SKM-1 (cell line): ENCODE data around the gene DCBLD1.

Experiments
- DNase-seq: peaks from one replicate; lab custom pipeline; 2025; ENCODE audit not compliant: unreplicated experiment; lab: John Stamatoyannopoulos, UW

Gene DCBLD1

GRCh38 chr6:117555262-117555849 is 72.9 kb downstream of the DCBLD1 start:
- no peak for DNase-seq

DNA sequence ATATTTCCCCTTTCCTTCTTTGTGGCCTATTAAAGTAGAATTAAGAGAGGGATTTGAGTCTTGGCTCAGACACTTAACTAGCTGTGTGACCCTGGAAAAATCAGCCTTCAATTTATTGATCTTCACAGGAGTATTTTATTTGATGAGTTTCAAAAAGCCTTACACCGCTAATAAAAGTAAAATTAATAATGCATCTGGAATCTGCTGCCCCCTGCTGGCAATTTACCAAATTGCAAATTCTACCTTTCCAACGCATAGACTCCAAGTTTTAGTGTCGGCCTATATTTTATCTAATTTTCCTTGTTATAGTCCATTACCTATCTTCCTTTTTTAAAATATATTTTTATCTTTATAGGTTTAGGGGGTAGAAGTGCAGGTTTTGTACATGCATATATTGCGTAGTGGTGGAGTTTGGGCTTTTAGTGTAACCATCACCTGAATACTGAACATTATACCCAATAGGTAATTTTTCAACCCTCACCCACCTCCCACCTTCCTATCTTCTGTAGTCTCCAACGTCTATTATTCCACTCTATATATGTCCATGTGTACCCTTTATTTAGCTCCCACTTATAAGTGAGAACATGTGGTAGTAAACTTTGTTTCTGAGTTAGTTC is 73.5 kb downstream of the DCBLD1 start:
- no peak for DNase-seq

GRCh38 chr6:117557951-117558350 is 75.5 kb downstream of the DCBLD1 start:
- no peak for DNase-seq

- no peak for DNase-seq
Measured at GRCh38 chr6:117558818-117559217, 76.3 kb downstream of the DCBLD1 start.

DNA sequence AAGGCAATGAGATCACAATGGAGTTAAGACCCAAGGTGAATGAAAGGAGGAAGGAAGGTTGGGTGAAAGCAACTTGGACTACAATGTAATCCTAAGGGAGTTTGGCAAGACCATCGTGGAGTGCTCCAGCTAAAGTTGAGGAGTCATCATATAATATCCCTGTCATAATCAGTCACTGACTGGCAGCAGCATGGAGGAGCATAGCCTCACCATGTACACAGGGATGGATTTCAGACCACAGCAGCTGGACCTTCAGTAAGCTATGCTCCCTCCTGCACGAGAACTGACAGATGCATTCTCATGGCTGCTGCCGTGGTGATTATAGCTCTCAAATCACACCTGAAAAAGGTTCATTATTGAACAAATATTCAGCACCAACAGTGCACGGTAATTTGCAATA is 76.8 kb downstream of the DCBLD1 start:
- DNase-seq = no peak

- no peak for DNase-seq
Measured at GRCh38 chr6:117561128-117561527, 78.7 kb downstream of the DCBLD1 start.

DNA sequence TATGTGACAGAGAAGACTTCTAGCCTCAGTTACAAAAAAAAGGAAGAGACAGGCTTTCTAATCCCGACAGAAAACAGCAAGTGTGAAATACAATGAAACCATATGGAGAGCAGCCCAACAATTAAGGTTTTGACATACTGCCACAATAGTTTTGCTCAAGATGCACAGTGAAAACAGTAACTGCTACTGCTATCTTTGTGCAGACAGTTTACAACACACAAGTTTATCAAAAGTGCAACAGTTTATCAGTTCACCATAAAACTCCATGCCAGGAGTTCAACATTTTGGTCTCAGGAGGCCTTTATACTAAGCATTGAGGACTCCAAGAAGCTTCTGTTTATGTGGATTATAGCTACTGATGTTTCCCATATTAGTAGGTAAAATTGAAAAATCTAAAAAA is 82.2 kb downstream of the DCBLD1 start:
- no peak for DNase-seq

DNA sequence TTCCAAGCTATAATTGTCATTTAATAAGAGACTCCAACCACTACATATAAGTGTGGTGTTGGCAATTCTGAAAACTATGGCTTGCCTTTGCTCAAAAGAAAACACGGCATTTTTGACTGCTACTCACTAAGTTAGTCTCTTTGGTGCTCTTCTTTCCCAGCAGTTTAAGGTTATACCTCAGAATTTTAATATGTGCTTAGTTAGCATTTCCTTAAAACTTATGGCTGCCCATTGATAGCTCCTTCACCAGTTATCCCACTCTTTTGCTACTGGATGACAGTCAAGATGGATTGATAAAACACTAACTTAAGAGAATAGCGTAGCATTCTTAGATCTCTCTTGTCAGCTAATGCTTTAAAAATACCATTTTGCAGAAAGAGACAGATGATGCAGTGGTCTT is 85.8 kb downstream of the DCBLD1 start:
- DNase-seq = no peak

GRCh38 chr6:117568831-117569410 is 86.4 kb downstream of the DCBLD1 start:
- DNase-seq = no peak

GRCh38 chr6:117573006-117573680 is 90.7 kb downstream of the DCBLD1 start:
- DNase-seq = no peak

DNA sequence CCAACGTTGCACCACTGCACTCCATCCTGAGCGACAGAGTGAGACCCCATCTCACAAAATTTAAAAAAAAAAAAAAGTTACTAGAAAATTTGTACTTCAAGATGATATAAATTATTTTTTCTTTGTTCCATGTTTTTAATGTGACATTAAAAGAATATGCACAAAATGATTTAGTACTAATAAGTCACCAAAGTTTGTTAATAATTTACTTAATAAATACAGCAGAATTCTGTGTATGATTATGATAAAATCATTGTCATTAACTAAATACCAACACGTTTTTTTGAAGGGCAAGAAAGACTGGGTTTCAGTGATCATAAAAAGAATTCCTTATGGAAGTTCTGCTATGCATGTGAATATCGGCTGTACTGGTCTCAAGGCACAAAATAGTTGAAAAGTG is 91.7 kb downstream of the DCBLD1 start:
- DNase-seq = no peak

GRCh38 chr6:117585647-117586046 is 103.2 kb downstream of the DCBLD1 start:
- no peak for DNase-seq

DNA sequence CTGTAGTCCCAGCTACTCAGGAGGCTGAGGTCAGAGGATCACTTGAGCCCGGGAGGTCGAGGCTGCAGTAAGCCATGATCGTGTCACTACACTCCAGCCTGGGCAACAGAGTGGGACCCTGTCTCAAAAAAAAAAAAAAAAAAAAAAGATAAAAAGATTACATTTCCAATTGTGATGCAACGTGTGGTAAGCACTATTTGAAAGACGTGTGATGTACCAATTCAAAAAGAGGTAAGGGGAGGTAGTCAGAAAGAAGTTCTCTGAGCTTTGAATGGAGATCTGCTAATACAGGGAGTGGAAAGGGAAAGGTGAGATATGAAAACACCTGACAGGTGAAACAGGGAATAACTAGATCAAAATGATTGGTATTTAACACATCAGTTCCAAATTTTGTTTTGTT is 108.0 kb downstream of the DCBLD1 start:
- DNase-seq = no peak

- no peak for DNase-seq
Measured at GRCh38 chr6:117591405-117591804, 108.9 kb downstream of the DCBLD1 start.

DNA sequence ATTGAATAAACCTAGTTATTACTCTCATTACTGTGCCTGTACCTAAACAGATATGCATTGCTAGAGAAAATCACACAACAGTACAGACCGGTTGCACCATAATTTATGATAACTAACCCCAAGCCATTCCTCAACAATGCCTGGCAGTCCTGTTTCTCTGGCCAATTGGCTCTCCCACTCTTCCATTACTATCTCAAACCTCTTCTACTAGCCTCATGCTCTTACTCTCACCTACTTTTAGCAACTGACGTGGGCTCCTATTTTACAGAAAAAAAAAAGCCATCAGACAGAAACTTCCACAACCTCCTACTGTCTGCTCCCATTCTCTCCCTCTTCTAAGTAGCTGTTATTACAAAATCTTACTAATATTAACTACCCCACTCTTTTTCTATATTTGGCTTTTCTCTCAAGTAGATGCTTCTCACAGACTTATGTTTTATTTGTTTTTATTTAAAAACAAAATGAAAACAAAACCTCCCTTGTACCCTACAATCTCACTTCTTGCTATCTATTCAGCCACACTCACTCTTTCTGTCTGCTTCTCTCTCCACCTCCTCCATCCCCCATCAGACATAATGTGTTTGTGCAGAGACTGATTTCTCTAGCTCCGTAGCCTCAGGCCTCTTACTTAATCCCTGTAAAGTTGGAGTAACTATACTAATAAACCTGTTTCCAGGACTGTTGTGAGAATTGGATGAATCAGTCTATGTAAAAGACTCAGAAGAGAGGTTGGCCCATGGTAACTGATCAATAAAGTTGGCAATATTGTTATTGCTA is 110.7 kb downstream of the DCBLD1 start:
- no peak for DNase-seq

- no peak for DNase-seq
Measured at GRCh38 chr6:117595099-117595923, 112.8 kb downstream of the DCBLD1 start.

GRCh38 chr6:117597755-117598154 is 115.3 kb downstream of the DCBLD1 start:
- DNase-seq = no peak
